Measurements from ENCODE around the gene PHF5A. TPM values are rescaled to one million over a fixed set of nuclear protein-coding genes. Genes with fewer than 3 reads are reported as not detected.

The PHF5A gene
- total RNA-seq, 1 donor from 2014 or later = 54.6 TPM

GRCh38 chr22:41488596-41489385 is 20.3 kb upstream of the PHF5A start:
- no peak for TF ChIP-seq CTCF (IDR thresholded peaks at IDR 0.05; ENCODE audit: unreplicated experiment)
- DNase-seq (ENCODE audit: low spot score) = no peak
- no peaks in the 10 kb centered on the region for H3K36me3 Mint-ChIP-seq (ENCODE audit: low read depth, unreplicated experiment)
- peak overlapping the region; percentile 93 for H3K27ac Mint-ChIP-seq (ENCODE audit: unreplicated experiment)
- no peaks in the 10 kb centered on the region for H3K9me3 Mint-ChIP-seq (ENCODE audit: unreplicated experiment)
- peaks cover 30% of the 10 kb centered on the region for H3K4me1 Mint-ChIP-seq (ENCODE audit: unreplicated experiment)
- H3K4me3 Mint-ChIP-seq (ENCODE audit: unreplicated experiment) = no peak overlapping the region
- peaks cover 5% of the 10 kb centered on the region for H3K27me3 Mint-ChIP-seq (ENCODE audit: unreplicated experiment)

- no peak for TF ChIP-seq CTCF (IDR thresholded peaks at IDR 0.05; ENCODE audit: unreplicated experiment)
- H3K4me3 Mint-ChIP-seq (ENCODE audit: unreplicated experiment) = no peak overlapping the region
- peaks cover 32% of the 10 kb centered on the region for H3K4me1 Mint-ChIP-seq (ENCODE audit: unreplicated experiment)
- no peak overlapping the region for H3K27ac Mint-ChIP-seq (ENCODE audit: unreplicated experiment)
- no peak for DNase-seq (ENCODE audit: low spot score)
- peaks cover 5% of the 10 kb centered on the region for H3K27me3 Mint-ChIP-seq (ENCODE audit: unreplicated experiment)
- H3K9me3 Mint-ChIP-seq (ENCODE audit: unreplicated experiment) = no peaks in the 10 kb centered on the region
- no peaks in the 10 kb centered on the region for H3K36me3 Mint-ChIP-seq (ENCODE audit: low read depth, unreplicated experiment)
These were observed 19.6 kb upstream of the PHF5A start for GRCh38 chr22:41488076-41488475.

GRCh38 chr22:41487037-41487935 is 18.8 kb upstream of the PHF5A start:
- Mint-ChIP-seq H3K9me3 (ENCODE audit: unreplicated experiment) (no peaks in the 10 kb centered on the region), H3K4me3 (ENCODE audit: unreplicated experiment) (peak overlapping the region; percentile 4), H3K27me3 (ENCODE audit: unreplicated experiment) (peaks cover 6% of the 10 kb centered on the region), H3K36me3 (ENCODE audit: low read depth, unreplicated experiment) (no peaks in the 10 kb centered on the region), H3K27ac (ENCODE audit: unreplicated experiment) (no peak overlapping the region), H3K4me1 (ENCODE audit: unreplicated experiment) (peaks cover 34% of the 10 kb centered on the region)
- no peak for TF ChIP-seq CTCF (IDR thresholded peaks at IDR 0.05; ENCODE audit: unreplicated experiment)
- DNase-seq (ENCODE audit: low spot score) = no peak

DNA sequence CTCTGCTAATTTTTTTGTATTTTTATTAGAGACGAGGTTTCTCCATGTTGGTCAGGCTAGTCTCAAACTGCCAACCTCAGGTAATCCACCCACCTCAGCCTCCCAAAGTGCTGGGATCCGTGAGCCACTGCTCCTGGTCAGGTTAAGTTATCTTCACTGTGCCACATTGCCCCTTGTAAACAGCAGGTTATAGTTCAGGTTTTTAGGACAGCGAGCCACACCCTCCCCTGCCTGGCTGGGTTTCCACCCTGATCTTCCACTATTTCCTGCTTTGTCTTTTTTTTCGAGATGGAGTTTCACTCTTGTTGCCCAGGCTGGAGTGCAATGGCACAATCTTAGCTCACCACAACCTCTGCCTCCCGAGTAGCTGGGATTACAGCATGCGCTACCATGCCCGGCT is 16.5 kb upstream of the PHF5A start:
- TF ChIP-seq CTCF (IDR thresholded peaks at IDR 0.05; ENCODE audit: unreplicated experiment) = no peak
- Mint-ChIP-seq H3K9me3 (ENCODE audit: unreplicated experiment) (no peaks in the 10 kb centered on the region), H3K4me1 (ENCODE audit: unreplicated experiment) (peaks cover 34% of the 10 kb centered on the region), H3K27ac (ENCODE audit: unreplicated experiment) (no peak overlapping the region), H3K27me3 (ENCODE audit: unreplicated experiment) (peaks cover 7% of the 10 kb centered on the region), H3K4me3 (ENCODE audit: unreplicated experiment) (no peak overlapping the region), H3K36me3 (ENCODE audit: low read depth, unreplicated experiment) (no peaks in the 10 kb centered on the region)
- DNase-seq (ENCODE audit: low spot score) = no peak

Data from endothelial cell (in vitro differentiated cells).